Neural crest cell (in vitro differentiated cells): Measurements from ENCODE around the gene C10orf143. TPM values are rescaled to one million over a fixed set of nuclear protein-coding genes. Genes with fewer than 3 reads are reported as not detected.
A peak's percentile ranks its signal among the peaks of the same experiment; 100 is the strongest.

Experiments used
- DNase-seq: peaks from one replicate; pipeline ENCODE4 v3.0.0; 2021; ENCODE audit warnings: low read depth, mixed read lengths, low spot score
- H3K27ac Mint-ChIP-seq: one replicate; pipeline ENCODE4 v1.8.0; 2021; ENCODE audit warnings: mild to moderate bottlenecking, mixed read lengths; ENCODE audit not compliant: unreplicated experiment
- H3K27me3 Mint-ChIP-seq: 2 replicates; pipeline ENCODE4 v1.8.0; 2021; ENCODE audit warnings: low read depth, mild to moderate bottlenecking, mixed read lengths
- H3K36me3 Mint-ChIP-seq: 2 replicates; pipeline ENCODE4 v1.8.0; 2021; ENCODE audit warnings: low read depth, mild to moderate bottlenecking, mixed read lengths
- H3K4me1 Mint-ChIP-seq: 2 replicates; pipeline ENCODE4 v1.8.0; 2021; ENCODE audit warnings: mixed read lengths
- H3K4me3 Mint-ChIP-seq: one replicate; pipeline ENCODE4 v1.8.0; 2021; ENCODE audit warnings: mild to moderate bottlenecking, mixed read lengths
- H3K9me3 Mint-ChIP-seq: 2 replicates; pipeline ENCODE4 v1.8.0; 2021; ENCODE audit warnings: mixed read lengths
- long read RNA-seq: library from polyadenylated mRNA; unstranded; transcript quantifications from one replicate; pipeline ENCODE4 v2.0.0, GENCODE V29; 2020
- total RNA-seq: library from RNA; stranded (reverse); gene quantifications from 2 replicates; pipeline ENCODE4 v1.2.1, GENCODE V29; 2021
- TF ChIP-seq, protein P1 (sequence below): fragments of 200-600 bp; sonication (generic); conservative IDR thresholded peaks from 2 replicates; pipeline ENCODE4 v1.5.0; 2021; ENCODE audit warnings: antibody characterized with exemption, mild to moderate bottlenecking

The C10orf143 gene
- total RNA-seq = 2.7 TPM in 2 replicates
- long read RNA-seq, partial matches to known transcripts = 0 of 2 reads
- long read RNA-seq, other reads (novel, unspliced or antisense) = 2 of 2 reads

DNA sequence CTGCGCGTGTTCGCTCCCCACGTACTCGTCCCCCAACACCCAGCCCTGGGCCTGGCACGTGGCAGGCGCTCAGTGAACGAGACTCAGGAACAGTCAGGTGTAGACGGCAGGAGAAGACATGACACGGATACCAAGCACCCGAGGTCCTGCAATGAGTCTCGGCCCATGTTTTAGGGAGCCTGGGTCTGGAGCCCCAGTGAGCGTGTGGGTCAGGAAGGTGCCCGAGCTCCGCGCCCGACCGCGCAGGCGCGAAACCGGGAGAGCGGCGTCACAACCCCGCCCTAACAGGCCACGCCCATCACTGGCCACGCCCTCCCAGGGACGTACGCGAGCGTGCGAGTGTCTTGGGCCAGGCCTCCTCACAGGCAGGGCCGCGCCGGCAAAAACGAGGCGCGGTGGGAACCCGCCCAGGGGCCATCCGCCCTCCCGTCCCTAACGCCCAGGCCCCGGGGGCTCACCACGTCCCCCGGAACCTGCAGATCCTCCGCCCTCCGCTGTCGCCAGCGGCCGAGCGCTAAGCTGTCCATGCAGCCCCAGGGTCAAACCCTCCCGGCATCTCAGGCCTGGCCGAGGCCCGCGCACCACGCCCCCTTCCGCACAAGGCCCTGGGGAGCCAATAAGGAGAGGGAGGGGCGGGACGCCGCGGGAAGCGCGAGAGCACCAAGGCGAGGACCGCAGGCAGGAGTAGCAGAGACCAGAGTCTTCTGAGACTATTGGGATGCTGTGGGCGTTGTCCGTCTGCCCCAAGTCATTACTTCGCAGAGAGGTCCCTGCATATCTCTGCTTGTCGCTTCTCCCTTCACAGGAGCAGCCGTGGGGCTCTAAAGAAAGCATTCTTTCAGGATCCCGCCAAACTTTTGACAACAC, at the start of gene C10orf143:
Gene C10orf143 (minus strand): TSS at position 585 of the 867 bp plus-strand sequence. CDS start 58 bp downstream, at position 527.
- peak; percentile 98 for DNase-seq
- Mint-ChIP-seq H3K9me3 (peaks cover 2% of the 10 kb centered on the region), H3K27ac (peak within 1 kb of the TSS; percentile 100), H3K36me3 (no peaks in the 10 kb centered on the region), H3K4me1 (peaks cover 40% of the 10 kb centered on the region), H3K27me3 (no peaks in the 10 kb centered on the region), H3K4me3 (peak within 1 kb of the TSS; percentile 98)
- TF ChIP-seq, protein P1, sequence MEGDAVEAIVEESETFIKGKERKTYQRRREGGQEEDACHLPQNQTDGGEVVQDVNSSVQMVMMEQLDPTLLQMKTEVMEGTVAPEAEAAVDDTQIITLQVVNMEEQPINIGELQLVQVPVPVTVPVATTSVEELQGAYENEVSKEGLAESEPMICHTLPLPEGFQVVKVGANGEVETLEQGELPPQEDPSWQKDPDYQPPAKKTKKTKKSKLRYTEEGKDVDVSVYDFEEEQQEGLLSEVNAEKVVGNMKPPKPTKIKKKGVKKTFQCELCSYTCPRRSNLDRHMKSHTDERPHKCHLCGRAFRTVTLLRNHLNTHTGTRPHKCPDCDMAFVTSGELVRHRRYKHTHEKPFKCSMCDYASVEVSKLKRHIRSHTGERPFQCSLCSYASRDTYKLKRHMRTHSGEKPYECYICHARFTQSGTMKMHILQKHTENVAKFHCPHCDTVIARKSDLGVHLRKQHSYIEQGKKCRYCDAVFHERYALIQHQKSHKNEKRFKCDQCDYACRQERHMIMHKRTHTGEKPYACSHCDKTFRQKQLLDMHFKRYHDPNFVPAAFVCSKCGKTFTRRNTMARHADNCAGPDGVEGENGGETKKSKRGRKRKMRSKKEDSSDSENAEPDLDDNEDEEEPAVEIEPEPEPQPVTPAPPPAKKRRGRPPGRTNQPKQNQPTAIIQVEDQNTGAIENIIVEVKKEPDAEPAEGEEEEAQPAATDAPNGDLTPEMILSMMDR = no peak

GRCh38 chr10:130159192-130159794, 48.7 kb upstream of the C10orf143 start:
- no peak overlapping the region for H3K27ac Mint-ChIP-seq
- TF ChIP-seq, protein P1 = no peak
- no peaks in the 10 kb centered on the region for H3K27me3 Mint-ChIP-seq
- H3K4me3 Mint-ChIP-seq = no peak overlapping the region
- H3K36me3 Mint-ChIP-seq = peaks cover 14% of the 10 kb centered on the region
- H3K4me1 Mint-ChIP-seq = peaks cover 7% of the 10 kb centered on the region
- DNase-seq = no peak
- peaks cover 3% of the 10 kb centered on the region for H3K9me3 Mint-ChIP-seq

GRCh38 chr10:130146042-130146441, 35.4 kb upstream of the C10orf143 start:
- Mint-ChIP-seq H3K36me3 (peaks cover 13% of the 10 kb centered on the region), H3K4me1 (peaks cover 19% of the 10 kb centered on the region), H3K27me3 (no peaks in the 10 kb centered on the region), H3K4me3 (no peak overlapping the region), H3K27ac (no peak overlapping the region), H3K9me3 (no peaks in the 10 kb centered on the region)
- TF ChIP-seq, protein P1 = no peak
- no peak for DNase-seq

DNA sequence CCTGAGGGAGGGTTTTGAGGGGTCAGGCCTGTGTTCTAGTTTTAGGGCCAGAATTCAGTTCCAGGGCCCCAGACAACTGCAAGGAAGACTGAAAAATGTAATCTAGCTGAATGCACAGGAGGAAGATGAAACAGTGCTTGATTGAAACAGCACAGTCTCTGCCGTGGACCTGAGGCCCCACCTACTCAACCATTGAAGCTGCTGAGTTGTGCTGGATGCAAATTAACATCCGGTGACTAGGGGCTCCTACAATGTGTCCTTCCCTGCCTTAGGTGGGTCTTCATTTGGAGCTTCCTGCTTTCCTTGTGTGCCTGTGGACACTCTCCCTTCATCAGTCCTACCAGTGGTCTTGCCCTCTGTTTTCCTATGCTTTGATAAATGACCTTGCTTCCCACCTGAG, 31.2 kb upstream of the C10orf143 start:
- Mint-ChIP-seq H3K27ac (no peak overlapping the region), H3K36me3 (peaks cover 14% of the 10 kb centered on the region), H3K27me3 (no peaks in the 10 kb centered on the region), H3K4me3 (peak overlapping the region; percentile 24), H3K9me3 (no peaks in the 10 kb centered on the region), H3K4me1 (peaks cover 45% of the 10 kb centered on the region)
- DNase-seq = no peak
- TF ChIP-seq, protein P1 = no peak

GRCh38 chr10:130141460-130141859, 30.8 kb upstream of the C10orf143 start:
- Mint-ChIP-seq H3K27ac (no peak overlapping the region), H3K27me3 (no peaks in the 10 kb centered on the region), H3K4me1 (peaks cover 45% of the 10 kb centered on the region), H3K36me3 (peaks cover 14% of the 10 kb centered on the region), H3K4me3 (peak overlapping the region; percentile 33), H3K9me3 (no peaks in the 10 kb centered on the region)
- no peak for DNase-seq
- TF ChIP-seq, protein P1 = no peak
